Sciatic nerve (tissue), 2 donors: Measurements from ENCODE around the gene BRK1. TPM values are rescaled to one million over a fixed set of nuclear protein-coding genes. Genes with fewer than 3 reads are reported as not detected.
"Not testable (repeated sequence)": the region's sequence is repeated elsewhere in the genome, so short reads cannot be mapped to it uniquely, and the experiment has no call there.

Experiments
- ATAC-seq: fragments of 200-7000 bp; cut with Tn5 transposase; one replicate; pipeline ENCODE4 v1.9.1; 2020; ENCODE audit warnings: mild to moderate bottlenecking, moderate library complexity
- DNase-seq: peaks from one replicate; pipeline ENCODE4 v3.0.0-alpha.2; 2020; ENCODE audit warnings: low spot score
- intact Hi-C: fragments of 100-400 bp; cut with DNase I; formaldehyde crosslinking; loops from one replicate; pipeline ENCODE4 v1.14.2; 2022
- total RNA-seq: library from RNA; stranded (reverse); fragmentation: NEBNext Ultra II Directional; extraction: Animal tissue kit (Norgen Biotek cat#: 25700); gene quantifications from one replicate; pipeline ENCODE4 v1.2.1, GENCODE V29; 2021
- donor health status: DM: no; HTN: no; CAD: no.
- donor health status: DM: no; HTN: no; CAD: no.

BRK1 gene
- total RNA-seq, 1 donor from 2014 or later: 103 TPM

DNA sequence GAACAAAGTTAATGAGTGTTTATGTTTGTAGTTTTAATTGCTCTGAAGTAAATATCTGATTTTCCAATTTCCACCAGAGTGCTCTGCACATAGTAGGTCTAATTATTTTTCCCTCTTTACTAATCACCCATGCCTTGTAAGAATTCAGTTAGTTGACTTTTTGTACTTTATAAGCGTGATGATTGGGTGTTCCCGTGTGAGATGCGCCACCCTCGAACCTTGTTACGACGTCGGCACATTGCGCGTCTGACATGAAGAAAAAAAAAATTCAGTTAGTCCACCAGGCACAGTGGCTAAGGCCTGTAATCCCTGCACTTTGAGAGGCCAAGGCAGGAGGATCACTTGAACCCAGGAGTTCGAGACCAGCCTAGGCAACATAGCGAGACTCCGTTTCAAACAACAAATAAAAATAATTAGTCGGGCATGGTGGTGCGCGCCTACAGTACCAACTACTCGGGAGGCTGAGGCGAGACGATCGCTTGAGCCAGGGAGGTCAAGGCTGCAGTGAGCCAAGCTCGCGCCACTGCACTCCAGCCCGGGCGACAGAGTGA lies 25.6 kb downstream of the BRK1 start:
- intact Hi-C loops: no loop called here
- DNase-seq (no peak), ATAC-seq (no peak)

DNA sequence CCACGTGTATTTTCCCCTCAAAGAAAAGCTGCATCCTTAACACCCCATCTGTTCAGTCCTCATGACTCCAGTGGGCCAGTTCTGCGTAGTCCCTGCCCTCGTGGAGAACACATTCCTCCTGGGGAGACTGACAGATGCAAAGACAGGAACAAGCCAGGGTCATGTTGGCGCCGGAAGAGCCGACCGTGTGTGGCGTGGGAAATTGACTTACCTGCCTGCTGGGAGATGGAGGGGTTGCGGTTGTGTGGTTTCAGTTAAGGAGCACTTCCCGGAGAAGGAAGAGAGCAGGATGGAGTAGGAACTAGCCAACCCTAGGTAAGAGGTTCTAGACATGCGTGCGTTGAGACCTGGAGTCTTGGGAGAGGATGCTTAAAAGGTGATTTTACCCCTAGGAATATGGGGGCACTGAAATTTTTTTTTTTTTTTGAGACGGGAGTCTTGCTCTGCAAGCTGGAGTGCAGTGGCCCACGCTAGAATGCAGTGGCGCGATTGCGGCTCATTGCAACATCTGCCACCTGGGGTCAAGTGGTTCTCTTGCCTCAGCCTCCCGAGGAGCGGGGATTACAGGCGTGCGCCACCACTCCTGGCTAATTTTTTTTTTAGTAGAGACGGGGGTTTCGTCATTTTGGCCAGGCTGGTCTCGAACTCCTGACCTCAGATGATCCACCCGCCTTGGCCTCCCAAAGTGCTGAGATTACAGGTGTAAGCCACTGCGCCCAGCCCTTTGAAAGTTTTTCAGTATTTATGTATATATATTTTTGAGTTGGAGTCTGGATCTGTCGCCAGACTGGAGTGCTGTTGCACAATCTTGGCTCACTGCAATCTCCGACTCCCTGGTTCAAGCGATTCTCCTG lies 27.5 kb downstream of the BRK1 start:
- intact Hi-C loops: no loop called here
- DNase-seq: no peak
- no peak for ATAC-seq

DNA sequence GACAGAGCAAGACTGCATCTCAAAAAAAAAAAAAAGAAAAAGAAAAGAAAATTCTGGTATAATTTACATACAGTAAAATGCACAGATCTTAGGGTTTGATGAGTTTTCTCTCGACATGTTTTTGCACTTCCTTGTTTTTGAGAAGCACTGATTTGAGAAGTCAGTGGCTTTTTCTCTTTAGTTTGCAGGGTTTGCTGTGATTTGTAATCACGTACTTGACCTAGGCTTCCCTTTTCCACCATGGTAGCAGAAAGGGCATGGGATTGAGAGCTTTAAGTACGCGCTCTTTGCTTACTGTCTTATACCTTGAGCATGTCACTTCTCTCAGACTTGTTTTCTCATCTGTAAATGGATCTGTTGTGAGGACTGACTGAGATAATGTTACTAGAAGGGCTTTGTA lies 30.2 kb downstream of the BRK1 start:
- intact Hi-C loops: no loop called here
- ATAC-seq (no peak), DNase-seq (no peak)

DNA sequence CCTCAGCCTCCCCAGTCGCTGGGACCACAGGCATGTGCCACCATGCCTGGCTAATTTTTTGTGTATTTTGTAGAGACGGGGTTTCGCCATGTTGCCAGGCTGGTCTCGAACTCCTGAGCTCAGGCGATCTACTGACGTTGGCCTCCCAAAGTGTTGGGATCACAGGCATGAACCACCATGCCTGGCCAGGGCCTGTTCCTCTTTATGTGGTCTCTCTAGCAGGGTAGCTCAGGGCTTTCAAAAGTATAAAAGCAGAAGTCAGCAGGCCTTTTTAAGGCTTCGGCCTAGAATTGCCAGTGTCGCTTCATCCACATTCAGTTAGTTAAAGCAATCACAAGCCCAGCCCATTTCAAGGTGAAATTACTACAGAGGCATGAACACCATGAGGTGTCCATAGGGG lies 33.8 kb downstream of the BRK1 start:
- intact Hi-C loops: no loop called here
- DNase-seq (no peak), ATAC-seq (peak; percentile 38)

DNA sequence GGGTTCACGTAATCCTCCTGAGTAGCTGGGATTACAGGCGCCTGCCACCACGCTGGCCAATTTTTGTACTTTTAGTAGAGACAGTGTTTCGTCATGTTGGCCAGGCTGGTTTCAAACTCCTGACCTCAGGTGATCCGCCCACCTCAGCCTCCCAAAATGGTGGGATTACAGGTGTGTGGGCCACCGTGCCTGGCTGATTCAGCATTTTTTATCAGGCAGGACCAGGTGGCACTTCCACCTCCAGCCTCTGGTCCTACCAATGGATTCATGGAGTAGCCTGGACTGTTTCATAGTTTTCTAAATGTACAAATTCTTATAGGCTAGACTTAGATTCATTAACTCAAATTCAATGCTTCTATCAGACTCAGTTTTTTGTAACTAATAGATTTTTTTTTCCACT lies 35.5 kb downstream of the BRK1 start:
- ATAC-seq: no peak
- intact Hi-C loops: no loop called here
- DNase-seq: no peak

DNA sequence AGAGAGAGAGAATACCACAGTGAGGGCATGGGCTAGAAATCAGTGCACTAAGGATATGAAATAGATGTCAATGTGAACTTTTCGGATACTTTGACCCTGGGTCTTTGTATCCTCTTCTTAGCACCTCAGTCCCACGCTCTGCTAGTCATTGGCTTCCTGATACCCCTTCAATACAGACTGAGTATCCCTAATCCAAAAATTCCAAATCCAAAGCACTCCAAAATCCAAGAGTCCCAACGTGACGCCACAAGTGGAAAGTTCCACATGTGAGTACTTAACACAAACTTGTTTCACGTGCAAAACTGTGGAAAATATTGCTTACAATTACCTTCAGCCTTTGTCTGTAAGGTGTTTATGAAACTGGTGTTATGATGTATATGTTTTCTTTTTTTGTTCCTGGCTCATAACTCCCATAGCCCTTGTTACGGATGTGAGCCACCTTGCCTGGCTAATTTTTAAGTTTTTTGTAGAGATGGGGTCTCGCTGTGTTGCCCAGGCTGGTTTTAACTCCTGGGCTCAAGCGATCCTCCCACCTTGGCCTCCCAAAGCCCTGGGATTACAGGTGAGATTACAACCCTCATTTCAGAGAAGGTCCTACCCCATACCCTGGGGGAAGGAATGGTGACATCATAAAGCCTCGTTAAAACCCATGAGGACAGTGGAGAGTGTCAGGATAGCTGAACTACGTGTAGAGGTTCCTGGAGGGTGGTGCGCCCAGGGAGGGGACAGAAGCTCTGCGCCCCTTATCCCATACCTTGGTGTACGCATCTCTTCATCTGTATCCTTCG lies 39.1 kb downstream of the BRK1 start:
- ATAC-seq (no peak), DNase-seq (no peak)
- intact Hi-C loops: no loop called here

DNA sequence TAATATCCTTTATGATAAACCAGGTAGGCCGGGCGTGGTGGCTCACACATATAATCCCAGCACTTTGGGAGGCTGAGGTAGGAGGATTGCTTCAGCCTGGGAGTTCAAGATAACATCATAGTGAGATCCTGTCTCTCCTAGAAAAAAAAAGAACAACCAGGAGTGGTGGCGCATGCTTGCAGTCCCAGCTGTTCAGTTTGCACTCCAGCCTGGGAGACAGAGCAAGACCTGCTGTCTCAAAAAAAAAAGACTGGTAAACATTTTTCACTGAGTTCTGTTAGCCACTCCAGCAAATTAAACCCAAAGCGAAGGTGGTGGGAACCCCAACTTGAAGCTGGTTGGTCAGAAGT lies 39.6 kb downstream of the BRK1 start:
- no peak for DNase-seq
- ATAC-seq: no peak
- intact Hi-C loops: no loop called here

DNA sequence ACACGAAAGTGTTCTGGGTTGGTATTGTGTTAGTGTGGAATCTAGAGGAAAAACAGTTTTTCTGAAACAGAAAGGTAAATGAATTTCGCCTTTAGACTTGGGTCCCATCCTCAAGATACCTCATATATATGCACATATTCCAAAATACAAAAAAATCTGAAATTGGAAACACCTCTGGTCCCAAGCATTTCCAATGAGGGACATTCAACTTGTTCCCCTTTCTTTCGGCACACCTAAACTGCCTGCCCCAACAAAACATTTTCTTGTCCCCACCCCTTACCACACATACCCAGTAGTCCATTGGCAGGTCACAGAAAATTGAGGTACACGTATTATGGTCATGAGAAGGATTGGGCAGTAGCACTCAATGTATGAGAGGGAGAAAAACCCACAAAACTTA lies 40.2 kb downstream of the BRK1 start:
- ATAC-seq (no peak), DNase-seq (no peak)
- intact Hi-C loops: no loop called here

DNA sequence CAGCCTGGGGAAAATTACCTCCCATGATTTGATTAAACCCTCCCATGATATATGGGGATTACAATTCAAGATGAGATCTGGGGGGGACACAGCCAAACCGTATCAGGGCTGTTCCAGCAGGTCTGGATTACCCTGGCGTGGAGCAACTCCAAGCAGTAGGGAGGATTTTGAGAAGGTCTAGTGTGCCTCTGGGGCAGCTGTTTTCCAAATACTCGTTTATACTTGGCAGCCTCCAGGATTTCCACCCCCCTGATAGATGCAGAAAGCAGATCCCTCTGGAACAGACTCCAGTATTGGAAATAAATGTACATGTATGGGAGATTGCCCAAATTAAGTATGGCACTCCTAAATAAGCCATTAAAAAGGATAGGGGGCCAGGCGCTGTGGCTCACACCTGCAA lies 41.6 kb downstream of the BRK1 start:
- intact Hi-C loops: no loop called here
- DNase-seq: no peak
- ATAC-seq: no peak

DNA sequence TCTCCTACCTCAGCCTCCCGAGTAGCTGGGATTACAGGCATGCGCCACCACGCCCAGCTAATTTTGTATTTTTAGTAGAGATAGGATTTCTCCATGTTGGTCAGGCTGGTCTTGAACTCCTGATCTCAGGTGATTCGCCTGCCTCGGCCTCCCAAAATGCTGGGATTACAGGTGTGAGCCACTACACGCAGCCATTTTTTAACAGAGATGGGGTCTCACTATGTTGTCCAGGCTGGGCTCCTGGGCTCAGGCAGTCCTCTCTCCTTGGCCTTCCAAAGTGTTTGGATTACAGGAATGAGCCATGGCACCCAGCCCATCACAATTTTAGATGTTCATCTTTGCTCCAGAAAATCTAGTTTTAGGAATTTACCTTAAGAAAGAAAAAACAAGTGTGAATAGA lies 43.1 kb downstream of the BRK1 start:
- DNase-seq, ATAC-seq, intact Hi-C loops: not testable (repeated sequence)

DNA sequence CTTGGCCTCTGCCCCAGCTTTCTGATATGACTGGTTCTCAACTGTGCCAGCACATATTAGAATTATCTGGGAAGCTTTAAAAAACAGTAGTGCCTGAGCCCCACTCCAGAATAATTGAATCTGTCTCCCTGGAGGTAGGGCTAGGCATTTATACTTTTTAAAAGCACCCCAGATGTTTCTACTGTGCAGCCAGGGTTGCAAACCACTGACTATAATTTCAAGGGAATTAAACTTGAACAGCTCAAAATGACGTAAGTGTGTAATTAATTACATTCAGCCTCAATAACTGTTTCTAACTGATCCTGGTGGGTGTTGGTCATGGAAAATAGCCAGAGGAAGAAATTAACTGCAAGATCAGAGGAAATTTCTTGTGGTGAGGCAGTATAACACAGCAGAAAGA lies 44.9 kb downstream of the BRK1 start:
- intact Hi-C loops: no loop called here
- DNase-seq (no peak), ATAC-seq (no peak)

DNA sequence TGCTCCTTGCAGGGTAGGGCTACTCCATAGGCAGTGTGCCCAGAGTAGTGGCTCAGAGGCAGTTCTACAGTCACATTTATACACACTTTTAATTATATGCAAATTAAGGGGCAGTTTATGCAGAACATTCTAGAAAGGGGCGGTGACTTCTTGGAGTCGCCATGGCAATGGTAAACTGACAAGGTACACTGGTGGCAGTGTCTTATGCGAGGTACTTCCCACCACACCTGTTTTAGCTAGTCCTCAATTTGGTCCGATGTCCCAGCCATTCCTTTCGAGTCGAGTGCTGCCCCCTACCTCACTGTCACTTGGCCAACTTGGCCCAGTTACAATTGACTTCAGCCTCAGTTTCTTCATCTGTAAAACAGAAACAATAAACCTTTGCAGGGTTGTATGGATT lies 45.5 kb downstream of the BRK1 start:
- intact Hi-C loops: no loop called here
- ATAC-seq (no peak), DNase-seq (no peak)

DNA sequence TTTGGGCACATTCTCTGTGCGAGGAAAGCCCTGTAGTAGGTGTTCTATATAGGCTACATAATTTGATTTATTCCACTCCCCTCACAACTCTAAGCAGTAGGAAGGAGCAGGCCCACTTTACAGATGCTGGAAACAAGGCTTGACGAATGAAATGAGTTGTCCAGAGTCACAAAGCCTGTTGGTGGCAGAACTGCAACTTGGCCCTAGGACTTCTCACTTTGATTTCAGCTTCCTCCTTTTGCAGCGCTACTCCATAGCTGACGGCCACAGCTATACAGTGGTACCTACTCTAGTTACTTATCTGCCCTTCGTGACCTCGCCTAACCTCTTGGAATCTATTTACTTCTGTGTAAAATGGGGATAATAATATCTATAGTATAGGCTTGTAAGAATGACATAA lies 46.7 kb downstream of the BRK1 start:
- ATAC-seq (no peak), DNase-seq (no peak)
- intact Hi-C loops: no loop called here

DNA sequence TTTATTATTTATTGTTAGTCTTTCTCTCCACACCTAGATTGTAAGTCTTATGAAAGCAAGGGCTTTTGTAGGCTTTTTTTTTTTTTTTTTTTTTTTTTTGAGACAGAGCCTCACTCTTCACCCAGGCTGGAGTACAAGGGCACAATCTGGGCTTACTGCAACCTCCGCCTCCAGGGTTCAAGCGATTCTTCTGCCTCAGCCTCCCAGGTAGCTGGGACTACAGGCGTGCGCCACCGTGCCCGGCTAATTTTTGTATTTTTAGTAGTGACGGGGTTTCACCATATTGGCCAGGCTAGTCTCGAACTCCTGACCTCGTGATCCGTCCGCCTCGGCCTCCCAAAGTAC lies 48.7 kb downstream of the BRK1 start:
- DNase-seq, intact Hi-C loops, ATAC-seq: not testable (repeated sequence)

DNA sequence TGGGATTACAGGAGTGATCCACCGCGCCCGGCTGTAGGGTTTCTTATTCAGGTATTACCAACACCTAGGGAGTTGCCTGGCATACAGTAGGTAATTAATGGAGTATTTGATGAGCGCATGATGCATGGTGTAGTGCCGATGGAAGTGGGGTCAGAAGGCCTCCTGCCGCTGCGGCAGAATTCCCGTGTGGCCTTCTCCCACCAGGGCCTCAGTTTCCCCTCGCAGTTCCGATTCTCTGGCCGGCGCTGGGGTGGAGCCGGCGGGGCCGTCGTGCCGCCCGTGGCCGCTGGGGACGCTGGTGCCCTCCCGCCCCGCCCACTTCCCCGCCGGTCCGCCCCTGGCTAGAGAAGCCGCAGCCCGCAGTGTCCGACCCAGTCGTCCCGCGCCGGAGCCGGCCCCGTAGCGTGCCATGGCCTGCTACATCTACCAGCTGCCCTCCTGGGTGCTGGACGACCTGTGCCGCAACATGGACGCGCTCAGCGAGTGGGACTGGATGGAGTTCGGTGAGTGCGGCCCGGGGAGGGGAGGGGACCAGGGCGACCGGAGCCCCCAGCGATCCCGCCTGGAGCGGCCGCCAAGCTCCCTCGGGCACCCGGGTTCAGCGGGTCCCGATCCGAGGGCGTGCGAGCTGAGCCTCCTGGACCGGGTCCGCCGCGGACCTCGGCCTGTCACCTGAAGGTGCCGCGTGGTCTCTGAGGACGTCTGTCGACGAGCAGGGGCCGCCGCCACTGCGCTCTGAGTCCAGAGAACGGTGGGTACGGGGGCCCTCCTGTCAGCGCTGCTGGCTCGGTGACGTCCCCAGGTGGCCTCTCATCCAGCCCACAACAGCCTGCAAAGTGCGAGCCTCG lies 49.3 kb downstream of the BRK1 start, which contains the start of gene IRAK2:
Gene IRAK2 (plus strand): TSS at position 374 of the 848 bp plus-strand sequence. CDS start 36 bp downstream, at position 410.
- ATAC-seq (peak; percentile 89), DNase-seq (peak; percentile 86)

DNA sequence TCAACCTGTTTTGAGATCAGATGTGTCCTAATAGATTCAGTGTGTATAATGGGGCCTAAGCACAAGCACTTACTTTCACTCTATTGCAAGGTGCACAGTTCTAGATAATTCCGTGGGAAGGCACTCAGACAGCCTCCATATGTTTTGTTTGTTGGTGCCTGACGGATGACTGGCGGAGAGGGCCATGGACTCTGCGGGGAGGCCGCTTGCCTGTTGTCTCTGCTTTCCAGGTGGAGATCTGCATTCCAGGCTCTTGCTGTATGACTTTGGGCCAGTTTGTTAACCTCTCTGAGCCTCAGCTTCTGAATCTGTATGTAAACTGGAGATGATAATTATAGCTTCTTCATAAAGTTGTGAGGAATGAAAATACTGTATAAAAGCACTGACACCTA lies 50.7 kb downstream of the BRK1 start:
- intact Hi-C loops: no loop called here
- DNase-seq (no peak), ATAC-seq (no peak)

More for the DNA sequence above, 49.3 kb downstream of the BRK1 start, which contains the start of gene IRAK2:
- intact Hi-C loops: no loop called here

DNA sequence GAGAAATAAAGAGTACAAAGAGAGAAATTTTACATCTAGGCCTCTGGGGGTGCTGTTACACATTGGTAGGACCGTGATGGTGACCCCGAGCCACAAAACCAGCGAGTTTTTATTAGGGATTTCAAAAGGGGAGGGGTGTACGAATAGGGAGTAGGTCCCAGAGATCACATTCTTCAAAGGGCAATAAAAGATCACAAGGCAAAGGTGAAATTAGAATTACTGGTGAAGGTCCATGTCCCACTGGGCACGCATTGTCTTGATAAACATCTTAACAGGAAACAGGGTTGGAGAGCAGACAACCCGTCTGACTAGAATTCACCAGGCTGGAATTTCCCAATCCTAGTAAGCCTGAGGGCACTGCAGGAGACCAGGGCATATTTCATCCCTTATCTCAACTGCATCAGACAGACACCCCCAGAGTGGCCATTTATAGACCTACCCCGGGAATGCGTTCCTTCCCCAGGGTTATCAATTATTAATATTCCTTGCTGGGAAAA lies 53.6 kb downstream of the BRK1 start:
- ATAC-seq (no peak), DNase-seq (no peak)
- intact Hi-C loops: no loop called here

DNA sequence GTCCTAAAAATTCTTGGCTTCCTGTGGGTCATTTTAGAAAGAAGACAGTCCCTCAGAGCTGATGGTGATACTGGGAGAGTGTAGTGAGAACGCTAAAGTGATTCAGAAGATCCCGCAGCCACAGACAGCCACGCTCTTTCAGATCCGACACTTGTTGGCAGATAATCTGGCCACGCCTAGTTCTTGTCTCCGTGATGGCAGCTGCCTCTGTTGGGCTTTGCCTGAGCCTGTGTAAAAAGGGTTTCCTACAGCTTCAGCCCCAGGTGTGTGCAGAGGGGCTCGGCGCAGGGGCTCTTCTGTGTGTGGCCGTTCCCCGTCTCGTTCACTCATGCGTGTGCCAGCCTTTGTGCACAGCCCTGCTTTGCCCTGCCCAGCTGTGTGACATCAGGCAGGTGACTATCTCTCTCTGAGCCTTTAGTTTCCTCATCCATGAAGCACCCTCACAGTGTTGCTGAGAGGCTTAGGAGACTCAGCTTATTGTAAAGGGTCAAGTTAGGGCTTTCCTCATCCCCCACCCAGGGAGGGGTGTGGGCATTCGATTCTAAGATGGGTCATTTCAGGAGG lies 55.5 kb downstream of the BRK1 start:
- DNase-seq: no peak
- intact Hi-C loops: no loop called here
- no peak for ATAC-seq
